DND-41 (cell line): ENCODE data around the gene TFE3.

Source experiments
- ATAC-seq: fragments of 200-7000 bp; cut with Tn5 transposase; 3 replicates; pipeline ENCODE4 v1.9.1; 2021; ENCODE audit warnings: low read depth; ENCODE audit not compliant: insufficient read depth
- DNase-seq: peaks from one replicate; pipeline ENCODE4 v3.0.0-alpha.2; 2020
- H2AFZ ChIP-seq: 2 replicates; pipeline ENCODE4 v1.6.0; 2012; ENCODE audit warnings: low read depth, low read length
- H3K27ac ChIP-seq: 2 replicates; pipeline ENCODE4 v1.5.1; 2012; ENCODE audit warnings: low read length, inconsistent platforms
- H3K27me3 ChIP-seq: fragments of 200-600 bp; sonication (generic); 2 replicates; pipeline ENCODE4 v1.6.0; 2012; ENCODE audit warnings: low read length, mild to moderate bottlenecking, inconsistent platforms; ENCODE audit not compliant: insufficient read depth, poor library complexity
- H3K36me3 ChIP-seq: 2 replicates; pipeline ENCODE4 v1.5.1; 2012; ENCODE audit warnings: low read length, inconsistent platforms; ENCODE audit not compliant: insufficient read depth
- H3K4me1 ChIP-seq: 2 replicates; pipeline ENCODE4 v1.5.1; 2012; ENCODE audit warnings: mild to moderate bottlenecking, low read length; ENCODE audit not compliant: insufficient read depth
- H3K4me2 ChIP-seq: 2 replicates; pipeline ENCODE4 v1.6.0; 2012; ENCODE audit warnings: mild to moderate bottlenecking, moderate library complexity, low read length, inconsistent platforms; ENCODE audit not compliant: insufficient read depth
- H3K4me3 ChIP-seq, 2 experiments: fragments of 200-600 bp in 1 of 2; shearing (Covaris generic) in 1 of 2; 2 replicates each; pipeline ENCODE4 v1.5.1; 2012 to 2016; ENCODE audit warnings: inconsistent platforms in 2 of 2, low read length in 2 of 2, mild to moderate bottlenecking in 2 of 2, low read depth in 1 of 2, moderate library complexity in 1 of 2
- H3K79me2 ChIP-seq: 2 replicates; pipeline ENCODE4 v1.6.0; 2012; ENCODE audit warnings: low read length, inconsistent platforms; ENCODE audit not compliant: insufficient read depth
- H3K9ac ChIP-seq: 2 replicates; pipeline ENCODE4 v1.6.0; 2012; ENCODE audit warnings: low read depth, mild to moderate bottlenecking, inconsistent platforms, low read length, moderate library complexity
- H3K9me3 ChIP-seq: 2 replicates; pipeline ENCODE4 v1.5.1; 2012; ENCODE audit warnings: low read length, moderate library complexity, mild to moderate bottlenecking, inconsistent platforms; ENCODE audit not compliant: insufficient read depth, severe bottlenecking
- H4K20me1 ChIP-seq: 2 replicates; pipeline ENCODE4 v1.6.0; 2012; ENCODE audit warnings: low read length; ENCODE audit not compliant: insufficient read depth
- CTCF ChIP-seq: IDR thresholded peaks from 2 replicates; pipeline ENCODE4 v1.5.1; 2012; ENCODE audit warnings: borderline replicate concordance, low read length, moderate library complexity, mild to moderate bottlenecking; ENCODE audit not compliant: poor library complexity, severe bottlenecking; ENCODE audit errors: extremely low read depth
- EZH2 ChIP-seq: IDR thresholded peaks from 3 replicates; pipeline ENCODE4 v1.6.1; 2012; ENCODE audit warnings: borderline replicate concordance, low read depth, mild to moderate bottlenecking, moderate library complexity, low read length, inconsistent platforms; ENCODE audit not compliant: severe bottlenecking

Gene TFE3

GRCh38 chrX:49073601-49074575 is 30.7 kb upstream of the TFE3 start, which contains the start of gene PRAF2:
Gene PRAF2, minus strand, starts transcription at chrX:49074002. Its CDS starts 15 bp downstream, at chrX:49073987.
- ATAC-seq (peak; percentile 98), DNase-seq (peak; percentile 93)
- H3K9me3 ChIP-seq: no peaks in the 10 kb centered on the region
- H3K27ac ChIP-seq: peak within 1 kb of the TSS; percentile 80
- H3K4me2 ChIP-seq: peak within 1 kb of the TSS; percentile 69
- H3K4me1 ChIP-seq: peaks cover 32% of the 10 kb centered on the region
- no peaks in the 10 kb centered on the region for H3K27me3 ChIP-seq
- no peaks in the 10 kb centered on the region; the same call in 1 of the 2 replicates for H4K20me1 ChIP-seq
- peaks cover 21% of the 10 kb centered on the region for H3K79me2 ChIP-seq
- no peak for TF ChIP-seq CTCF
- TF ChIP-seq EZH2: no peak
- peaks cover 32% of the 10 kb centered on the region for H3K36me3 ChIP-seq
- H2AFZ ChIP-seq: peak within 1 kb of the TSS; percentile 76
- peak within 1 kb of the TSS; percentile 50 to 75 for H3K4me3 ChIP-seq
- peak within 1 kb of the TSS; percentile 68 for H3K9ac ChIP-seq

- H3K4me1 ChIP-seq: peaks cover 27% of the 10 kb centered on the region
- DNase-seq (no peak), ATAC-seq (no peak)
- H2AFZ ChIP-seq: no peak overlapping the region
- peak overlapping the region; percentile 69 for H3K4me2 ChIP-seq
- H3K9ac ChIP-seq: peak overlapping the region; percentile 68
- H4K20me1 ChIP-seq: no peaks in the 10 kb centered on the region; the same call in 1 of the 2 replicates
- H3K9me3 ChIP-seq: no peaks in the 10 kb centered on the region
- TF ChIP-seq CTCF: no peak
- TF ChIP-seq EZH2: no peak
- no peaks in the 10 kb centered on the region for H3K27me3 ChIP-seq
- peak overlapping the region; percentile 77; the same call in 1 of the 2 replicates for H3K27ac ChIP-seq
- H3K36me3 ChIP-seq: peaks cover 32% of the 10 kb centered on the region
- peak overlapping the region in 1 of 2 experiments; percentile 75; a peak in 2 of 4 replicates for H3K4me3 ChIP-seq
- H3K79me2 ChIP-seq: peaks cover 16% of the 10 kb centered on the region
Measured at GRCh38 chrX:49072712-49073095, 29.5 kb upstream of the TFE3 start.

GRCh38 chrX:49071877-49072711 is 28.9 kb upstream of the TFE3 start:
- Histone ChIP-seq H3K4me1 (peaks cover 27% of the 10 kb centered on the region), H4K20me1 (no peaks in the 10 kb centered on the region; the same call in 1 of the 2 replicates), H3K27me3 (no peaks in the 10 kb centered on the region), H3K4me2 (peak overlapping the region; percentile 69), H3K4me3 (peak overlapping the region in 1 of 2 experiments; percentile 75; a peak in 2 of 4 replicates), H3K9me3 (no peaks in the 10 kb centered on the region), H2AFZ (no peak overlapping the region), H3K9ac (peak overlapping the region; percentile 68; the same call in 1 of the 2 replicates), H3K79me2 (peaks cover 16% of the 10 kb centered on the region), H3K36me3 (peaks cover 26% of the 10 kb centered on the region), H3K27ac (0 out of 2 replicates have a peak overlapping the region, but pooled peaks have one; percentile 20)
- ATAC-seq (no peak), DNase-seq (no peak)
- TF ChIP-seq EZH2: no peak
- TF ChIP-seq CTCF: no peak
